Neural cell (in vitro differentiated cells): ENCODE measurements around the gene SLC37A2. TPM values are rescaled to one million over a fixed set of nuclear protein-coding genes. Genes with fewer than 3 reads are reported as not detected.

ENCODE experiments used
- H2AFZ ChIP-seq: fragments of 200-600, 300-800 bp; sonication (generic), shearing (Covaris generic); 2 replicates; pipeline ENCODE4 v1.6.0; 2014; ENCODE audit warnings: low read depth, mild to moderate bottlenecking, antibody characterized with exemption, low read length, moderate library complexity
- H3F3A ChIP-seq: fragments of 200-600 bp; shearing (Covaris generic); 2 replicates; pipeline ENCODE4 v1.6.1; 2016; ENCODE audit warnings: mild to moderate bottlenecking, moderate library complexity, mixed read lengths, antibody characterized with exemption, low read length; ENCODE audit not compliant: insufficient read depth, poor library complexity, severe bottlenecking
- H3K27ac ChIP-seq: fragments of 200-600, 300-800 bp; sonication (generic), shearing (Covaris generic); 2 replicates; pipeline ENCODE4 v1.5.1; 2014; ENCODE audit warnings: mild to moderate bottlenecking, low read length, moderate library complexity
- H3K27me3 ChIP-seq: fragments of 300-800, 200-600 bp; sonication (generic), shearing (Covaris generic); 2 replicates; pipeline ENCODE4 v1.6.0; 2014; ENCODE audit warnings: mild to moderate bottlenecking, low read depth, low read length, moderate library complexity; ENCODE audit not compliant: insufficient read depth
- H3K36me3 ChIP-seq: fragments of 300-800, 200-600 bp; sonication (generic), shearing (Covaris generic); 2 replicates; pipeline ENCODE4 v1.5.1; 2014; ENCODE audit warnings: mild to moderate bottlenecking, antibody characterized with exemption, low read length, moderate library complexity; ENCODE audit not compliant: insufficient read depth
- H3K4me2 ChIP-seq: fragments of 300-800, 200-600 bp; sonication (generic), shearing (Covaris generic); 2 replicates; pipeline ENCODE4 v1.6.0; 2014; ENCODE audit warnings: mild to moderate bottlenecking, low read length
- H3K4me3 ChIP-seq: fragments of 300-800, 200-600 bp; sonication (generic), shearing (Covaris generic); 2 replicates; pipeline ENCODE4 v1.5.1; 2014; ENCODE audit warnings: mild to moderate bottlenecking, low read length, moderate library complexity
- H3K79me2 ChIP-seq: fragments of 200-600 bp; shearing (Covaris generic); replicated peaks from 2 replicates; pipeline ENCODE4 v1.6.0; 2014; ENCODE audit warnings: mild to moderate bottlenecking, low read length, moderate library complexity; ENCODE audit not compliant: insufficient read depth
- H3K9ac ChIP-seq: fragments of 300-800, 200-600 bp; sonication (generic), shearing (Covaris generic); 2 replicates; pipeline ENCODE4 v1.6.1; 2016; ENCODE audit warnings: mild to moderate bottlenecking, low read length, mixed read lengths
- H3K9me2 ChIP-seq: fragments of 200-600 bp; shearing (Covaris generic); 2 replicates; pipeline ENCODE4 v1.6.1; 2016; ENCODE audit warnings: mild to moderate bottlenecking, low read length, mixed read lengths; ENCODE audit not compliant: insufficient read depth
- H3K9me3 ChIP-seq: fragments of 200-600, 300-800 bp; sonication (generic), shearing (Covaris generic); 2 replicates; pipeline ENCODE4 v1.6.1; 2016; ENCODE audit warnings: mild to moderate bottlenecking, mixed run types, low read length, moderate library complexity, mixed read lengths
- H4K20me1 ChIP-seq: fragments of 200-600 bp; shearing (Covaris generic); 2 replicates; pipeline ENCODE4 v1.6.1; 2016; ENCODE audit warnings: mild to moderate bottlenecking, mixed run types; ENCODE audit not compliant: insufficient read depth
- EP300 ChIP-seq: fragments of 450-650 bp; conservative IDR thresholded peaks from 2 replicates; pipeline ENCODE4 v1.6.1; 2014; ENCODE audit warnings: antibody characterized with exemption, mild to moderate bottlenecking, moderate library complexity; ENCODE audit not compliant: poor library complexity, severe bottlenecking
- EZH2 ChIP-seq: fragments of 200-600, 300-800 bp; shearing (Covaris generic), sonication (generic); IDR thresholded peaks from 2 replicates; pipeline ENCODE4 v1.6.1; 2014; ENCODE audit warnings: antibody characterized with exemption, low read length, borderline replicate concordance, mild to moderate bottlenecking; ENCODE audit not compliant: insufficient read depth, poor library complexity, severe bottlenecking
- MXI1 ChIP-seq: fragments of 450-650 bp; conservative IDR thresholded peaks from 2 replicates; pipeline ENCODE4 v1.6.1; 2014; ENCODE audit warnings: antibody characterized with exemption, mild to moderate bottlenecking; ENCODE audit not compliant: poor library complexity, severe bottlenecking
- POLR2AphosphoS5 ChIP-seq: IDR thresholded peaks from 2 replicates; pipeline ENCODE4 v1.6.1; 2012
- RAD21 ChIP-seq: fragments of 450-650 bp; conservative IDR thresholded peaks from 2 replicates; pipeline ENCODE4 v1.6.1; 2014; ENCODE audit warnings: antibody characterized with exemption, mild to moderate bottlenecking, moderate library complexity
- SMC3 ChIP-seq: fragments of 450-650 bp; conservative IDR thresholded peaks from 2 replicates; pipeline ENCODE4 v1.6.1; 2014; ENCODE audit warnings: antibody characterized with exemption, mild to moderate bottlenecking, moderate library complexity; ENCODE audit not compliant: poor library complexity
- TAF1 ChIP-seq: IDR thresholded peaks from 2 replicates; pipeline ENCODE4 v1.6.1; 2012; ENCODE audit warnings: low read depth
- polyA plus RNA-seq: library from polyadenylated mRNA; depleted of rRNA; stranded (reverse); fragments of >200 nt; gene quantifications from 2 replicates; pipeline ENCODE4 v1.2.3, GENCODE V29; 2014
- TF ChIP-seq, protein P1 (sequence below): IDR thresholded peaks from 2 replicates; pipeline ENCODE4 v1.6.1; 2012; ENCODE audit warnings: borderline replicate concordance
- TF ChIP-seq, protein P2 (sequence below): fragments of 450-650 bp; IDR thresholded peaks from 2 replicates; pipeline ENCODE4 v1.5.1; 2014; ENCODE audit warnings: antibody characterized with exemption, mild to moderate bottlenecking, moderate library complexity; ENCODE audit not compliant: poor library complexity, severe bottlenecking

Gene SLC37A2
- polyA plus RNA-seq, 1 donor from 2014 or later: 0.12 TPM

DNA sequence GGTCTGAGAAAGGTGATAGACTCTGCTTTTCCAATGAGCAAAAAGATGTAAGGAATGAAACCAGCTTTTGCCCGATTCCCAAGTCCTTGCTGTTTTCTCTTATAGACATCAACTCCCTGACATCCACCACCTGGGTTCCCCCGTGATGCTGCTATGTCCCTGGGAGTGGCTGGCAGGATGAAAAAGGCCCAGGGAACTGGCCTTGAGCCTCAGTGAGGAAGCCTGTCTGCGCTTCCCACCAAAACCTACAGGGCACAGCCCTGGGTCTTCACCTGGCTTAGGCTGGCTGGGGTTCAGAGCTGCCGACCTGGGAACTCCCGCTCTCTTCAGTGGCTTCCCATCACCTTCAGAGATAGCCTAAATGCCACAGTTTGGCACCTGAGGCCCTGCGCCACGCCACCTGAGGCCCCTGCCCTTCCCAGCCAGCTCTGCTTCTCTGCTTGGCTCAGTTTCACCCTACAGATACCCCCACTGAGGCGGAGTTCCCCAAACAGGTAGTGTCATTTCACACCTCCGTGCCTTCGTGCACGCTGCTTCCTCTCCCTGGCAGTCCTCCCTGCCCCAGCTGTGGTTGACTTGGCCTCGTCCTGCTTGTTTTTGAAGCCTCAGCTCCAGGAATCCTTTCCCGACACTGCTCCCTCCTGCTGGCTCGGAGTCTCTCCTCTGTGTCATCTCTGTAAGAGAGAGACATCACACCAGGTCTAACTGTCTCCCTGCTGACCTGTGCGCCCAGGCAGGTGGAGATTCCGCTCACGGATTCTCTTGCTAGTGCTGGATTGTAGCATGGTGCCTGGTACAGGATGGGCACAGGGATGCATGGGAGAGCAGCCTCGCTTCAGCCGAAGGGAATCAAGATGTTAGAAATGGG is 10.7 kb downstream of the SLC37A2 start:
- no peaks in the 10 kb centered on the region for H3K36me3 ChIP-seq
- no peaks in the 10 kb centered on the region for H3F3A ChIP-seq
- no peaks in the 10 kb centered on the region for H3K9me3 ChIP-seq
- H3K4me3 ChIP-seq: no peak overlapping the region
- H3K9me2 ChIP-seq: no peaks in the 10 kb centered on the region
- H3K27me3 ChIP-seq: no peaks in the 10 kb centered on the region
- no peaks in the 10 kb centered on the region for H4K20me1 ChIP-seq
- no peak overlapping the region for H3K4me2 ChIP-seq
- no peak overlapping the region for H3K27ac ChIP-seq
- no peaks in the 10 kb centered on the region for H3K79me2 ChIP-seq
- H2AFZ ChIP-seq: no peak overlapping the region
- no peak overlapping the region for H3K9ac ChIP-seq
- TF ChIP-seq SMC3 (no peak), TAF1 (no peak), EP300 (no peak), RAD21 (no peak), EZH2 (no peak), MXI1 (no peak), POLR2AphosphoS5 (no peak)
- TF ChIP-seq, protein P1, sequence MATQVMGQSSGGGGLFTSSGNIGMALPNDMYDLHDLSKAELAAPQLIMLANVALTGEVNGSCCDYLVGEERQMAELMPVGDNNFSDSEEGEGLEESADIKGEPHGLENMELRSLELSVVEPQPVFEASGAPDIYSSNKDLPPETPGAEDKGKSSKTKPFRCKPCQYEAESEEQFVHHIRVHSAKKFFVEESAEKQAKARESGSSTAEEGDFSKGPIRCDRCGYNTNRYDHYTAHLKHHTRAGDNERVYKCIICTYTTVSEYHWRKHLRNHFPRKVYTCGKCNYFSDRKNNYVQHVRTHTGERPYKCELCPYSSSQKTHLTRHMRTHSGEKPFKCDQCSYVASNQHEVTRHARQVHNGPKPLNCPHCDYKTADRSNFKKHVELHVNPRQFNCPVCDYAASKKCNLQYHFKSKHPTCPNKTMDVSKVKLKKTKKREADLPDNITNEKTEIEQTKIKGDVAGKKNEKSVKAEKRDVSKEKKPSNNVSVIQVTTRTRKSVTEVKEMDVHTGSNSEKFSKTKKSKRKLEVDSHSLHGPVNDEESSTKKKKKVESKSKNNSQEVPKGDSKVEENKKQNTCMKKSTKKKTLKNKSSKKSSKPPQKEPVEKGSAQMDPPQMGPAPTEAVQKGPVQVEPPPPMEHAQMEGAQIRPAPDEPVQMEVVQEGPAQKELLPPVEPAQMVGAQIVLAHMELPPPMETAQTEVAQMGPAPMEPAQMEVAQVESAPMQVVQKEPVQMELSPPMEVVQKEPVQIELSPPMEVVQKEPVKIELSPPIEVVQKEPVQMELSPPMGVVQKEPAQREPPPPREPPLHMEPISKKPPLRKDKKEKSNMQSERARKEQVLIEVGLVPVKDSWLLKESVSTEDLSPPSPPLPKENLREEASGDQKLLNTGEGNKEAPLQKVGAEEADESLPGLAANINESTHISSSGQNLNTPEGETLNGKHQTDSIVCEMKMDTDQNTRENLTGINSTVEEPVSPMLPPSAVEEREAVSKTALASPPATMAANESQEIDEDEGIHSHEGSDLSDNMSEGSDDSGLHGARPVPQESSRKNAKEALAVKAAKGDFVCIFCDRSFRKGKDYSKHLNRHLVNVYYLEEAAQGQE: no peak
- TF ChIP-seq, protein P2, sequence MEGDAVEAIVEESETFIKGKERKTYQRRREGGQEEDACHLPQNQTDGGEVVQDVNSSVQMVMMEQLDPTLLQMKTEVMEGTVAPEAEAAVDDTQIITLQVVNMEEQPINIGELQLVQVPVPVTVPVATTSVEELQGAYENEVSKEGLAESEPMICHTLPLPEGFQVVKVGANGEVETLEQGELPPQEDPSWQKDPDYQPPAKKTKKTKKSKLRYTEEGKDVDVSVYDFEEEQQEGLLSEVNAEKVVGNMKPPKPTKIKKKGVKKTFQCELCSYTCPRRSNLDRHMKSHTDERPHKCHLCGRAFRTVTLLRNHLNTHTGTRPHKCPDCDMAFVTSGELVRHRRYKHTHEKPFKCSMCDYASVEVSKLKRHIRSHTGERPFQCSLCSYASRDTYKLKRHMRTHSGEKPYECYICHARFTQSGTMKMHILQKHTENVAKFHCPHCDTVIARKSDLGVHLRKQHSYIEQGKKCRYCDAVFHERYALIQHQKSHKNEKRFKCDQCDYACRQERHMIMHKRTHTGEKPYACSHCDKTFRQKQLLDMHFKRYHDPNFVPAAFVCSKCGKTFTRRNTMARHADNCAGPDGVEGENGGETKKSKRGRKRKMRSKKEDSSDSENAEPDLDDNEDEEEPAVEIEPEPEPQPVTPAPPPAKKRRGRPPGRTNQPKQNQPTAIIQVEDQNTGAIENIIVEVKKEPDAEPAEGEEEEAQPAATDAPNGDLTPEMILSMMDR: no peak

DNA sequence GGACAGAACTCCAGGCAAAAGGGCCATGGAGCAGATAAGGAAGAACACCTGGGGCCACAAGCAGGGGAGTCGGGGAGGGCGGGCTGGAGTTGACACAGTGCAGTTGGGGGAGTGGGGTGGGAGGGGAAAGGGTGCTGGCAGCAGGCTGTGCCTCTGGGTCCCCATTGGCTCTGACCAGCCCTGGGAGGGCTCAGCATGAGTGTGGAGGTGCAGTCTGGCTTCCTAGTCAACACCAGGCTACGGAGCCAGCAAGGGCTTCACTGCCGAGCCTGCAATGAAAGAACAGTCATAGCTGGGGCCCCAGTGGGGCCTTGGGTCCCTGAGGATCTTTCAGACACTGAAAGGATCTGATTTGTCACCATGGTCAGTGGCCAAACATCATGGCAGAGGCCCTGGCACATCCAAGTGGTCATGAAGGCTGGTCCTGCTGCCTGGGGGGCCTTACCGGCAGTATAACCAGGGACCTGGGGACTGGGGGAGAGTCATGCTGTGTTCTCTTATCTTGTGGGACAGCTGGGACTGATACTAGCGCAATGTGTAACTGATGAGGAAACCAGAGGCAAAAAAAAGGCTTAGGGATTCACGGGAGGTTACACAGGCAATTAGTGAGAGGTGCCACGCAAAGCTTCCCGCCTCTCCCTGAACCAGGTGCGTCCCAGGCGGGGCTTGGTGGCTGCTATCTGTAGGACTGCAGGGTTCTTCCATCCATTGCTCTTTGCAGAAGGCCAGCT is 11.6 kb downstream of the SLC37A2 start:
- H2AFZ ChIP-seq: no peak overlapping the region
- no peak overlapping the region for H3K9ac ChIP-seq
- no peaks in the 10 kb centered on the region for H3K36me3 ChIP-seq
- H3K27ac ChIP-seq: no peak overlapping the region
- H3K9me2 ChIP-seq: no peaks in the 10 kb centered on the region
- no peaks in the 10 kb centered on the region for H3K9me3 ChIP-seq
- H3F3A ChIP-seq: no peaks in the 10 kb centered on the region
- no peak overlapping the region for H3K4me2 ChIP-seq
- H3K27me3 ChIP-seq: no peaks in the 10 kb centered on the region
- H3K79me2 ChIP-seq: no peaks in the 10 kb centered on the region
- no peak overlapping the region for H3K4me3 ChIP-seq
- no peaks in the 10 kb centered on the region for H4K20me1 ChIP-seq
- no peak for TF ChIP-seq MXI1
- TF ChIP-seq, protein P1: no peak
- TF ChIP-seq EZH2: no peak
- no peak for TF ChIP-seq RAD21
- no peak for TF ChIP-seq EP300
- TF ChIP-seq SMC3: no peak
